Adipocyte (in vitro differentiated cells): ENCODE data around the gene RABGAP1L.
"Not testable (repeated sequence)": the region's sequence is repeated elsewhere in the genome, so short reads cannot be mapped to it uniquely, and the experiment has no call there.

ENCODE experiments used
- DNase-seq: peaks from one replicate; pipeline ENCODE4 v3.0.0-alpha.2; 2015; ENCODE audit warnings: low read depth
- H3K27me3 ChIP-seq: replicated peaks from 2 replicates; pipeline ENCODE4 v1.7.0; 2013; ENCODE audit warnings: mild to moderate bottlenecking, low read length, moderate library complexity; ENCODE audit not compliant: control insufficient read depth, insufficient read depth
- H3K36me3 ChIP-seq: 2 replicates; pipeline ENCODE4 v1.7.0; 2013; ENCODE audit warnings: low read length, mild to moderate bottlenecking, moderate library complexity; ENCODE audit not compliant: control insufficient read depth, insufficient read depth, severe bottlenecking
- H3K4me1 ChIP-seq: 2 replicates; pipeline ENCODE4 v1.7.0; 2013; ENCODE audit warnings: mild to moderate bottlenecking, low read length, moderate library complexity; ENCODE audit not compliant: control insufficient read depth, insufficient read depth
- H3K4me3 ChIP-seq: 2 replicates; pipeline ENCODE4 v1.7.0; 2013; ENCODE audit warnings: mild to moderate bottlenecking, low read length, moderate library complexity
- H3K9ac ChIP-seq: 2 replicates; pipeline ENCODE4 v1.7.0; 2013; ENCODE audit warnings: mild to moderate bottlenecking, low read length, moderate library complexity
- H3K9me3 ChIP-seq: 2 replicates; pipeline ENCODE4 v1.7.0; 2013; ENCODE audit warnings: mild to moderate bottlenecking, low read length, moderate library complexity; ENCODE audit not compliant: control insufficient read depth

Gene RABGAP1L

DNA sequence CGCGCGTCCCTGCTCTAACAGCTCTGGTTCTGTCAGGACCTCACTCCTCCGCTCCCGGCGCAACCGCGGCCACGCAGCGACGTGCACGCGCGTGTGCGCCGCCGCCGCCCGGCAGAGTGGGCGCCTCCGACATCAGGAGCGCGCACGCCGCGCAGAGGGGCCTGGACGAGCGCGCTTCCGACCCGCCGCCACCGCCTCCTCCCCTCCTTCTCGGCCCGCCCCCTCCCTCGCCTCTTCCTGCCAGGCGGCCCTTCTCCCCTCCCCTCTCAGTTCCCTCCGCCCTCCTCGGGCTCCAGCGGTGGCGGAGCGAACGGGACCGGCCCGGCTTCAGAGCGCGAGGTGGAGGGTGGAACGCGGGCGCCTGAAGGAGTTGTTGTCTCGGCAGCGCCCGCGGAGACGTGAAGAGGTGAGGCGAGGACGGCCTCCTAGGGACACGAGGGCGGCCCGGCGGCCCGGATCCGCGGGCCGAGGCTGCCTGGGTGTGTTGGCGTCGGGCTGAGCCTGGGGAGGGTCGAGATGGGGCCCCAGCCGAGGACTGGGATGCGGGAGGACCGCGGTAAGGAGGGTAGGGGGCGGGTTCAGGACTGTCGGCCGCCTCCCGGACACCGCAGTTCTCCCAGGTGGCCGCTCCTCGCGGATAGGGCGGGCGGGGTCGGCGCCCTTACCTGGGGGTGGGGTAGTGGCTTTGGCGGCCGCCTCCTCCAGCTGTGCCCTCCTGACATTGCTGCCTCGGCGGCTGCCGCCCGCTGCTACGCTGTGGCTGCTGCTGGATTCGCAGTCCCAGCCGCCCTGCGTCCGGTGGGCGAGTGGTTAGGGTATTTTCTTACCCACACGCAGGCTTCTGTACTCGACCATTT is at the start of gene RABGAP1L:
TSS of gene RABGAP1L (plus strand) at position 269 of the 857 bp plus-strand sequence.
- peak; percentile 99 for DNase-seq
- Histone ChIP-seq H3K9ac (peak within 1 kb of the TSS; percentile 88), H3K36me3 (no peaks in the 10 kb centered on the region), H3K27me3 (no peaks in the 10 kb centered on the region), H3K9me3 (no peaks in the 10 kb centered on the region), H3K4me3 (peak within 1 kb of the TSS; percentile 94), H3K4me1 (peaks cover 6% of the 10 kb centered on the region)

DNA sequence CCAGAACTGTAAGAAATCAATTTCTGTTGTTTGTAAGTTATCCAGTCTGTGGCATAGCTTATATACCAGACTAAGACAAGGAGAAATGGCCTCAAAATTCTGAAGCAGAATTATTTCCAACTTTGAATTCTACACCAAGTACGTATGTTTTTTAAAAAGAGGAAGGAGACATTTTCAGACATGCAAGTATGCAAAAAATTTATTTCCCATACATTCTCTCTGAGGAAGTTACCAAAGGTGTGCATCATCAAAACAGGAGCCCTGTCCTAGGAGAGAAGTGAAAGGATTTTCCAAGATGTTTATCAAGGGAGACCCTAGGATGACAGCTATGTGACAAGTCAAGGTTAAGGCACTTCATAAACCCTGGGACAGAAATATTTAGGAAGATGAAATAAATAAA is 49.3 kb upstream of the RABGAP1L start:
- no peak overlapping the region for H3K9ac ChIP-seq
- no peaks in the 10 kb centered on the region for H3K9me3 ChIP-seq
- peaks cover 2% of the 10 kb centered on the region for H3K4me1 ChIP-seq
- no peaks in the 10 kb centered on the region for H3K27me3 ChIP-seq
- no peak for DNase-seq
- no peak overlapping the region for H3K4me3 ChIP-seq
- no peaks in the 10 kb centered on the region for H3K36me3 ChIP-seq

DNA sequence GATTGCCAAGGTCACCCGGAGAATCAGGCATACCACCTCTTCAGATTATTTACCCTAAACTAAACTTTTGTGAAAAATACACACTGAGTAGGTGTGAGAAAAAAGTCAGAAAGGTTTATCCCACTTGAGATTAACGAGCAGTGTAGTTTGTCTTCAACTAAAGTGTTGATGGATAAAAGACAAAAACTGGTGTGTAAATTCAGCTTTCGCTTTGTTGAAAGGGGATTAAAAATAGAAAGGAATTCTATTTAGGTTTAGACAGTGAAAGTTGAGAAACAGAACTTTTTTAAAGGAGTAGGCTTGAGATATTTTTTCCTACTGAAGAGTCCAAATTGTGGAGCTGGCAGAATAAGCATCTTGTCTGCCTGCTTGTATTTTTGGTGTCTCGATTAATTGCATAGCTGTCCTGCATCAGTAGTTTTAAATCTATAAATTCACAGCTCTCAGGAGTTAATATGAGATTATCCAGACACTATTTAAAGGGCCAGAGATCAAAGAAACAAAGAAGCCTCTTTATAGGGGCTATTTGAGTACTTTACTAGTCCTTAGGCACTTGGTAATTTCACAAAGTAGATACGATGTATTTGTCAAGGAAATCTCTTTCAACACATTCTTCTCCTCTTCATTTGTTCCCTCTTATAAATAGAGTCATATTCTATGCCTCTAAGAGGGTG is 46.7 kb upstream of the RABGAP1L start:
- Histone ChIP-seq H3K36me3 (no peaks in the 10 kb centered on the region), H3K9me3 (no peaks in the 10 kb centered on the region), H3K27me3 (no peaks in the 10 kb centered on the region), H3K9ac (no peak overlapping the region), H3K4me3 (no peak overlapping the region), H3K4me1 (peaks cover 11% of the 10 kb centered on the region)
- DNase-seq, result no peak

DNA sequence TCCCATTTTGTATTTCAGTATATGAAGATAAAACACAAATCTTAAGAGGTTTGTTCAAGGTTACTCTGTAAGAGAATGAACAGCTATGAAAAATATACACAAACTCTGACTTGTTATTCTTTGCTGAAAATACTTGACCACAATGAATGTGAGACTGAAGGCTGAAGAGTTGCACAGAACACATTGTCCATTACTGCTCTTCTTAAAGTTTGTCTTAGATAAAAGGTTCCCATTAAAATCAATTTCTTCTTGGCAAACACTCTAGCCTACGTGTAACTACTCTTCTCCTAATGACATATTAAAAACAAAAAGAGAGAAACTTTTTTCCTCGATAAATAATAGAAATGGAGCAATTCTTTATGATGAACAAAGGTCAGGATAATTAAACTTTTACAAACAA is 45.2 kb upstream of the RABGAP1L start:
- peaks cover 11% of the 10 kb centered on the region for H3K4me1 ChIP-seq
- no peaks in the 10 kb centered on the region for H3K36me3 ChIP-seq
- H3K9ac ChIP-seq, result no peak overlapping the region
- no peak overlapping the region for H3K4me3 ChIP-seq
- H3K27me3 ChIP-seq, result no peaks in the 10 kb centered on the region
- no peaks in the 10 kb centered on the region for H3K9me3 ChIP-seq
- DNase-seq, result no peak

DNA sequence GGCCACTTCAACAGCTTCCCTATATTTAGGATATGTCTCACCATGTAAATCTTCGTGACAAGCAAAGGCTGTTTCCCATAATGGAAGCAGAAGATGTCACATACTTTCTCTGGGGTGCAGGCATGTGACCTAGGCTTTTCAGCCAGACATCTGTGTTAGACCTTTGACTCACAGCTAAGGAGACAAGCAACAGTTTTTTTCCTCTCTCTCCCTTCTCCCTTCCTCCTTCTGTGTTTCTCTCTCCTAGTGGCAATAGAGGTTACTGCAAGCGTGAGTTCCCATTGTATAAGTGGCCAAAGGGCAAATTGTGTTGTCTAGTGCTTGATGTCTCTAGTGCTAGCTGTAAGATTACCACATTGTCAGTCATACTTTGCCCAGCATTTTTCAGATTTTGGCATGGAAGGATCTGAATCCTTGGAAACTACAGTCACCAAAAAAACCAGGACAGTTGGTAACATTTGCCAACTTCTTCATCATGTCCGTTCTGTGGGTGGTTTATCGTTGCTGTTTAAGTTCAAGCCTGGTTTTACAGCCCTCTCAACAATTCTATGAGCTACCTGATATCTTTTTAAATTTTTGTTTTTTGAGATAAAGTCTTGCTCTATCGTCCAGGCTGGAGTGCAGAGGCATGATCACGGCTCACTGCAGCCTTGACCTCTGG is 44.4 kb upstream of the RABGAP1L start:
- Histone ChIP-seq H3K9me3 (no peaks in the 10 kb centered on the region), H3K9ac (no peak overlapping the region), H3K4me1 (peaks cover 11% of the 10 kb centered on the region), H3K4me3 (no peak overlapping the region), H3K27me3 (no peaks in the 10 kb centered on the region), H3K36me3 (no peaks in the 10 kb centered on the region)
- DNase-seq, result peak; percentile 52

DNA sequence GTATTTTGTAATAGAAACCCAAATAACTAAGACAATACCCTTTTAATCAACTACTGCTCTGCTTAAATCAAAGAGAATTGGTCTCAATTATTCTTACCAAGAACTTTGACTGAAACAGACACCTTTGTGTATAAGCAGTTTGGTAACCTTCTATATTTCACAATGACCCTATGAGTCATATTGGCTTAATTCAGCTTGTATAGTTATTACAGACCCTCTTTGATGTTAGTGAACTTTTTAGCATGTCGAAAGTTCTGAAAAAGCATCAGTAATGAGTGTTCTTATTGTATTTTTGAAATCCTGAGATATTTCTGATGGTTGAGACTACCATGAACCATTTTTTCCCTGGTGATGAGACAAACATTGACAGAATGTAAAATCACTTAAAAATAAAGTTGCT is 43.3 kb upstream of the RABGAP1L start:
- Histone ChIP-seq H3K9me3 (no peaks in the 10 kb centered on the region), H3K9ac (no peak overlapping the region), H3K36me3 (no peaks in the 10 kb centered on the region), H3K4me3 (no peak overlapping the region), H3K4me1 (peaks cover 11% of the 10 kb centered on the region), H3K27me3 (no peaks in the 10 kb centered on the region)
- peak; percentile 19 for DNase-seq

DNA sequence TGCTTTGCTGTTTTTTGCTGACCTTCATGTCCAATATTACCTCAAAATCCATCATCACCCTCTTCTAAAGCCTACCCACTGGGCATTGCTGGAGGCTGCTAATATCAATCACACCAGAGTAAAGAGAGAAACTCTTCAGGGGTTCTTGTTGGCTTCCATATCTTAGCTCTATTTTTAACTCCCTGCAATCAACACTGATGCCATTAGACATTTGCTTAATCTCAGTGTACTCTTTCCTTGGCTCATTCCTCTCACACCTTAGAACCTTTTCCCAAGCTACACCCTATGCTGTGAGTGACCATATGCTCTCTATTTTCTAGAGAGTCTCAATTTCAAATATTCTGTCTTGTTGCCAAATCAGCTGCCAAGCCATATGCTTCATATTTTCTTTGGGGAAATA is 40.6 kb upstream of the RABGAP1L start:
- H3K4me1 ChIP-seq, result peaks cover 11% of the 10 kb centered on the region
- H3K9me3 ChIP-seq, result no peaks in the 10 kb centered on the region
- H3K27me3 ChIP-seq, result no peaks in the 10 kb centered on the region
- no peaks in the 10 kb centered on the region for H3K36me3 ChIP-seq
- DNase-seq, result no peak
- H3K4me3 ChIP-seq, result no peak overlapping the region
- H3K9ac ChIP-seq, result no peak overlapping the region

DNA sequence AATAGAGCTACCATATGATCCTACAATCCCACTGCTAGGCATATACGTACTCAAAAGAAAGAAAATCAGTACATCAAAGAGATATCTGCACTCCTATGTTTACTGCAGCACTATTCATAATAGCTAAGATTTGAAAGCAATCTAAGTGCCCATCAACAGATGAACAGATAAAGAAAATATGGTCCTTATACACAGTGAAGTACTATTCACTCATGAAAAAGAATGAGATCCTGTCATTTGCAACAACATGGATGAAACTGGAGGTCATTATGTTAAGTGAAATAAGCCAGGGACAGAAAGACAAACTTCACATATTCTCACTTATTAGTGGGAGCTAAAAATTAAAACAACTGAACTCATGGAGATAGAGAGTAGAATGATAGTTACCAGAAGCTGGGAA is 37.0 kb upstream of the RABGAP1L start:
- not testable (repeated sequence) for DNase-seq, H3K4me1 ChIP-seq, H3K9ac ChIP-seq, H3K4me3 ChIP-seq, H3K36me3 ChIP-seq, H3K27me3 ChIP-seq
- H3K9me3 ChIP-seq, result peaks cover 11% of the 10 kb centered on the region

DNA sequence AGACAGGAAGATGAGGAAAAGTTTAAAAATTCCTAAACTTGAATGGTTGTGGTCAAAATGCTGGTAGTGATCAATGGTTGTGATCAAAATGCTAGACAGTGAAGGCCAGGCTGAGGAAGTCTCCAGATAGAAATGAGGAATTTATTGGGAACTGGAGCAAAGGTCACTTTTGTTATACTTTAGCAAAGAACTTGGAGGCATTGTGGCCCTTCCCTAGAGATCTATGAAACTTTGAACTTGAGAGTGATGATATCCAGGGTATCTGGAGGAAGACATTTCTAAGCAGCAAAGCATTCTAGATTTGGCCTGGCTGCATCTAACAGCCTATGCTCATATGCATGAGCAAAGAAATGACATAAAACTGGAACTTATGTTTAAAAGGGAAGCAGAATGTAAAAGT is 35.5 kb upstream of the RABGAP1L start:
- Histone ChIP-seq H3K9me3 (peaks cover 11% of the 10 kb centered on the region), H3K9ac (no peak overlapping the region), H3K4me1 (no peaks in the 10 kb centered on the region), H3K27me3 (no peaks in the 10 kb centered on the region), H3K36me3 (no peaks in the 10 kb centered on the region), H3K4me3 (no peak overlapping the region)
- DNase-seq, result no peak

DNA sequence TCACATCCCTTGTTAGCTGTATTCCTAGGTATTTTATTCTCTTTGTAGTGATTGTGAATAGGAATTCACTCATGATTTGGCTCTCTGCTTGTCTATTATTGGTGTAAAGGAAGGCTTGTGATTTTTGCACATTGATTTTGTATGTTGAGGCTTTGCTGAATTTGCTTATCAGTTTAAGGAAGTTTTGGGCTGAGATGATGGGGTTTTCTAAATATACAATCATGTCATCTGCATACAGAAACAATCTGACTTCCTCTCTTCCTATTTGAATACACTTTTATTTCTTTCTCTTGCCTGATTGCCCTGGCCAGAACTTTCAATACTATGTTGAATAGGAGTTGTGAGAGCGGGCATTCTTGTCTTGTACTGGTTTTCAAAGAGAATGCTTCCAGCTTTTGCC is 32.1 kb upstream of the RABGAP1L start:
- H3K4me1 ChIP-seq, H3K36me3 ChIP-seq, DNase-seq, H3K27me3 ChIP-seq, H3K4me3 ChIP-seq, H3K9ac ChIP-seq: not testable (repeated sequence)
- H3K9me3 ChIP-seq, result peaks cover 16% of the 10 kb centered on the region

DNA sequence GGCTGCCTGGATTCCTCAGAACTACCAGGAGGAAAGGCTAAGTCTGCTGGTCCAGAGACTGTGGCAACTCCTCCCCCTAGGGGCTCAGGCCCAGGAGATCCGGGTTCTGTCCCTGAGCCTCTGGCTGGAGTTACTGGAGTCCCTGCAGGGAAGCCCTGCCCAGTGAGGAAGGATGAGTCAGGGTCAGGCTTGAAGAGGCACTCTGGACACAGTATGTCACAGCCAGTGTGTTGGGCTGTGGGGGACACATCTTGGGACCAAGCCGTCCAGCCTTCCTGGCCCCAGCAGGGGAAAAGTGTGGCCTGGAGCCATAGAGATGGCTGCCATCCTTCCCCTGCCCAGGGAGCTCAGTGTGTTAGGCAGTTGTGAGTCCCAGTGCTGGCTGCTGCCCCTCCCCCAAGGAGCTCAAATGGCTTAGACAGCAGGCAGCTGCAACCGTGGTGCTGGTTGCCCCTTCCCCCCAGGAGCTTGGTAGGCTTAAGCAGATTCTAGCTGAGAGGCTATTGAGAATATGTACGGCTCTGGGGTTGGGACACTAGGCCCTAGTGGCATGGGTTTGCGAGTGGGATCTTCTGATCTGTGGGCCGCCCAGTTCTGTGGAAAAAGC is 28.2 kb upstream of the RABGAP1L start:
- Histone ChIP-seq H3K4me3 (no peak overlapping the region), H3K36me3 (no peaks in the 10 kb centered on the region), H3K4me1 (no peaks in the 10 kb centered on the region), H3K9me3 (peaks cover 5% of the 10 kb centered on the region), H3K9ac (no peak overlapping the region), H3K27me3 (no peaks in the 10 kb centered on the region)
- DNase-seq, result no peak
